GM23338 (cell line): ENCODE measurements around the gene DENND4C.

Source experiments
- CREB1 ChIP-seq: fragments of 250-450 bp; sonication (Bioruptor Pico); IDR thresholded peaks from 2 replicates; pipeline ENCODE4 v1.5.0; 2020; ENCODE audit warnings: low read depth, mild to moderate bottlenecking, moderate library complexity
- CTCF ChIP-seq, 2 experiments: fragments of 200-600 bp in 1 of 2; sonication (generic) in 1 of 2; conservative IDR thresholded peaks; 2 replicates each; pipeline versions ENCODE4 v1.5.1 to v1.6.1; 2016 to 2017; ENCODE audit warnings: antibody characterized with exemption in 2 of 2, low read depth in 2 of 2, mild to moderate bottlenecking in 2 of 2, moderate library complexity in 1 of 2
- EZH2 ChIP-seq: fragments of 200-600 bp; sonication (generic); IDR thresholded peaks from one replicate; pipeline ENCODE4 v1.8.0; 2017; ENCODE audit warnings: antibody characterized with exemption, mild to moderate bottlenecking, low read depth; ENCODE audit not compliant: unreplicated experiment
- EZH2phosphoT487 ChIP-seq: fragments of 200-600 bp; sonication (generic); IDR thresholded peaks from one replicate; pipeline ENCODE4 v1.8.1; 2018; ENCODE audit warnings: antibody characterized with exemption; ENCODE audit not compliant: unreplicated experiment
- POLR2AphosphoS5 ChIP-seq: IDR thresholded peaks from 2 replicates; pipeline ENCODE4 v1.6.1; 2016; ENCODE audit warnings: antibody characterized with exemption, low read depth
- REST ChIP-seq: IDR thresholded peaks from one replicate; pipeline ENCODE4 v1.6.1; 2018; ENCODE audit warnings: antibody characterized with exemption; ENCODE audit not compliant: unreplicated experiment
- ZNF462 ChIP-seq: fragments of 250-450 bp; sonication (Bioruptor Pico); IDR thresholded peaks from 2 replicates; pipeline ENCODE4 v1.5.0; 2020; ENCODE audit warnings: mild to moderate bottlenecking, moderate library complexity

GRCh38 chr9:19342947-19343346, 112.5 kb downstream of the DENND4C start:
- TF ChIP-seq EZH2phosphoT487, result no peak
- no peak for TF ChIP-seq REST
- TF ChIP-seq CTCF (conservative IDR thresholded peaks at IDR 0.05; ENCODE audit: low read depth in 2 of 2), result no peak
- TF ChIP-seq EZH2, result no peak
- no peak for TF ChIP-seq CREB1 (CRISPR knock-in tag)
- no peak for TF ChIP-seq POLR2AphosphoS5
- TF ChIP-seq ZNF462 (CRISPR knock-in tag), result no peak
